ENCODE results near the gene WAPL. TPM values are rescaled to one million over a fixed set of nuclear protein-coding genes. Genes with fewer than 3 reads are reported as not detected.

The WAPL gene
- total and polyA plus RNA-seq, 2 of the 13 experiments (the other 11 are each of a cell fraction or from before 2014, with no cell fraction given): 13.2 to 43.5 TPM

- TF ChIP-seq TFE3 (CRISPR knock-in tag; IDR thresholded peaks at IDR 0.05) (peak; percentile 18; the same call in 1 of the 2 replicates), PTBP1 (IDR thresholded peaks at IDR 0.05; ENCODE audit: low read depth, low read length, poor library complexity, severe bottlenecking) (no peak), PLRG1 (conservative IDR thresholded peaks at IDR 0.05) (no peak), RERE (CRISPR knock-in tag; IDR thresholded peaks at IDR 0.05; ENCODE audit: low read depth) (no peak), ZFP90 (CRISPR knock-in tag; IDR thresholded peaks at IDR 0.05; ENCODE audit: borderline replicate concordance) (peak; percentile 76; the same call in 1 of the 2 replicates), RAD51 (IDR thresholded peaks at IDR 0.05; ENCODE audit: borderline replicate concordance) (no peak), CREM (IDR thresholded peaks at IDR 0.05) (no peak), CREM (CRISPR knock-in tag; IDR thresholded peaks at IDR 0.05) (no peak), NAIF1 (CRISPR knock-in tag; IDR thresholded peaks at IDR 0.05; ENCODE audit: borderline replicate concordance) (peak; percentile 96), PHB2 (IDR thresholded peaks at IDR 0.05; ENCODE audit: partially characterized antibody) (no peak), ZFX (CRISPR knock-in tag; IDR thresholded peaks at IDR 0.05; ENCODE audit: low read depth) (peak; percentile 98), HDAC2 (CRISPR knock-in tag; IDR thresholded peaks at IDR 0.05) (0 out of 2 replicates have a peak, but pooled peaks have one; percentile 20), ISL2 (CRISPR knock-in tag; IDR thresholded peaks at IDR 0.05) (peak; percentile 46; the same call in 1 of the 2 replicates), IRF9 (CRISPR knock-in tag; IDR thresholded peaks at IDR 0.05; ENCODE audit: borderline replicate concordance) (peak; percentile 44; the same call in 1 of the 2 replicates), PCBP2 (optimal IDR thresholded peaks at IDR 0.05; ENCODE audit: low read depth, low read length, poor library complexity, severe bottlenecking) (no peak), FUBP1 (CRISPR knock-in tag; IDR thresholded peaks at IDR 0.05; ENCODE audit: borderline replicate concordance) (no peak), ZNF737 (CRISPR knock-in tag; IDR thresholded peaks at IDR 0.05; ENCODE audit: borderline replicate concordance) (no peak)
Measured at GRCh38 chr10:86521678-86522509, at the start of gene WAPL (continued).
